Activated CD4-positive, alpha-beta memory T cell treated with anti-CD3 and anti-CD28 coated beads, Interleukin-2, amount 10 ng/mL, durations not matched to agents 7 days and 5 days (primary cell): ENCODE results near the gene TMEM168. TPM values are rescaled to one million over a fixed set of nuclear protein-coding genes. Genes with fewer than 3 reads are reported as not detected.
"Not testable (repeated sequence)": the region's sequence is repeated elsewhere in the genome, so short reads cannot be mapped to it uniquely, and the experiment has no call there.

Source experiments
- CTCF ChIA-PET: fragments of 350-600 bp; sonication (Branson Sonifier 250); formaldehyde crosslinking; loops from one replicate; lab custom pipeline; 2021; ENCODE audit warnings: antibody characterized with exemption, inconsistent platforms; lab: Charles Lee
- POLR2A ChIA-PET: fragments of 350-600 bp; sonication (Branson Sonifier 250); formaldehyde crosslinking; loops from one replicate; lab custom pipeline; 2021; ENCODE audit warnings: antibody characterized with exemption; lab: Charles Lee
- DNase-seq: peaks from one replicate; pipeline ENCODE4 v3.0.0-alpha.2; 2020
- H3K27ac Mint-ChIP-seq: one replicate; pipeline ENCODE4 v1.8.0; 2021; ENCODE audit warnings: mild to moderate bottlenecking, mixed read lengths
- H3K27me3 Mint-ChIP-seq: one replicate; pipeline ENCODE4 v1.8.0; 2021; ENCODE audit warnings: mixed read lengths
- H3K36me3 Mint-ChIP-seq: one replicate; pipeline ENCODE4 v1.8.0; 2021; ENCODE audit warnings: low read depth, mixed read lengths
- H3K4me1 Mint-ChIP-seq: one replicate; pipeline ENCODE4 v1.8.0; 2021; ENCODE audit warnings: mixed read lengths
- H3K4me3 Mint-ChIP-seq: one replicate; pipeline ENCODE4 v1.8.0; 2021; ENCODE audit warnings: mild to moderate bottlenecking, mixed read lengths
- H3K9me3 Mint-ChIP-seq: one replicate; pipeline ENCODE4 v1.8.0; 2021; ENCODE audit warnings: mixed read lengths
- total RNA-seq, 2 experiments: library from RNA; stranded (reverse); gene quantifications; one replicate each; pipeline ENCODE4 v1.2.3, GENCODE V29; 2021

Gene TMEM168
- total RNA-seq, 2 experiments from 2014 or later: 15.3 to 19.5 TPM

DNA sequence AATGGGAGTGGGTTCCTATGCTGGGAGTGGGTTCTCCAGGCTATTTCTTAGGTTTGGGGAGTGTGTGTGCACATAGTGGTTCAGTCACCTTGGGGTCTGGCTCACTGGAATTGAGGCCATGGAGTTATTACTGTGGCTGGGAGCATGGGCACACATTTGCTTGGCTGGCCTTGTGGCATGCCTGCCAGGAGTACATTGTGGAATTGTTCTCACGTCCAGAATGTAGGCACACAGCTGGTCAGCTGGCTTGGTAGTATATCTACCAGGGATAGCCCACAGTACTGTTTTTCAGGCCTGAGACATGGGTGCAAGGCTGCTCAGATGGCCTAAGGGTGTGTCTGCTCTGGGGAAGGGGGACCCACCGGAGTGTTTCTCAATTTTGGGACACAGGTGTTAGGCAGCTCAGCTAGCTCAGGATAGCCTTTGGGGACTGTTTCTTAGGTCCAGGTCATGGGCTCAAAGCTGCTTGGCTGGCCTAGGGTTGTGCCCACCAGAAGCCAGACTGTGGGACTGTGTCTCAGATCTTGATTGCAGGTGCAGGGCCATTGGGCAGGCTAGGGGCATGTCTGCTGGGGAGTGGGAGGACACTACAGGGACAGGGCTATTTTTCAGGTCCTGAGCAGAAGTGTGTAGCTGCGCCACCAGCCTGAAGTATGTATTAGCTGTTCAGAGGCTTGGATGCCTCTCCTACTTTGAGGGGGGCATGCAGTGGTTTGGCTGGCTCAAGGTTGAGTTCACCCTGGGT, 50.6 kb downstream of the TMEM168 start:
- Mint-ChIP-seq H3K9me3 (peaks cover 4% of the 10 kb centered on the region), H3K4me1 (no peaks in the 10 kb centered on the region), H3K27ac (no peak overlapping the region), H3K36me3 (no peaks in the 10 kb centered on the region), H3K27me3 (no peaks in the 10 kb centered on the region), H3K4me3 (no peak overlapping the region)
- ChIA-PET CTCF (no interaction called here), POLR2A (no interaction called here)
- no peak for DNase-seq

GRCh38 chr7:112735261-112735660, 54.9 kb downstream of the TMEM168 start:
- Mint-ChIP-seq H3K27ac (no peak overlapping the region), H3K4me3 (no peak overlapping the region), H3K9me3 (peaks cover 13% of the 10 kb centered on the region), H3K27me3 (no peaks in the 10 kb centered on the region), H3K4me1 (no peaks in the 10 kb centered on the region), H3K36me3 (no peaks in the 10 kb centered on the region)
- ChIA-PET CTCF (no interaction called here), POLR2A (no interaction called here)
- no peak for DNase-seq

DNA sequence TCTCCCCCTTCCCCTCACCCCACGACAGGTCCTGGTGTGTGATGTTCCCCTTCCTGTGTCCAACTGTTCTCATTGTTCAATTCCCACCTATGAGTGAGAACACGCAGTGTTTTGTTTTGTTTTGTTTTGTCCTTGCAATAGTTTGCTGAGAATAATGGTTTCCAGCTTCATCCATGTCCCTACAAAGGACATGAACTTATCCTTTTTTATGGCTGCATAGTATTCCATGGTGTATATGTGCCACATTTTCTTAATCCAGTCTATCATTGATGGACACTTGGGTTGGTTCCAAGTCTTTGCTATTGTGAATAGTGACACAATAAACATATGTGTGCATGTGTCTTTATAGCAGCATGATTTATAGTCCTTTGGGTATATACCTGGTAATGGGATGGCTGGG, 58.9 kb downstream of the TMEM168 start:
- H3K36me3 Mint-ChIP-seq, H3K27me3 Mint-ChIP-seq, H3K4me3 Mint-ChIP-seq, H3K27ac Mint-ChIP-seq, CTCF ChIA-PET, DNase-seq, H3K4me1 Mint-ChIP-seq, POLR2A ChIA-PET: not testable (repeated sequence)
- H3K9me3 Mint-ChIP-seq: peaks cover 17% of the 10 kb centered on the region

GRCh38 chr7:112726076-112726475, 64.1 kb downstream of the TMEM168 start:
- Mint-ChIP-seq H3K36me3 (no peaks in the 10 kb centered on the region), H3K4me1 (no peaks in the 10 kb centered on the region), H3K27me3 (peaks cover 4% of the 10 kb centered on the region), H3K4me3 (no peak overlapping the region), H3K27ac (no peak overlapping the region), H3K9me3 (peaks cover 4% of the 10 kb centered on the region)
- POLR2A ChIA-PET: no interaction called here
- CTCF ChIA-PET: no interaction called here
- no peak for DNase-seq

- POLR2A ChIA-PET: no interaction called here
- no peak overlapping the region for H3K4me3 Mint-ChIP-seq
- CTCF ChIA-PET: no interaction called here
- H3K9me3 Mint-ChIP-seq: no peaks in the 10 kb centered on the region
- DNase-seq: no peak
- no peaks in the 10 kb centered on the region for H3K4me1 Mint-ChIP-seq
- H3K27ac Mint-ChIP-seq: no peak overlapping the region
- H3K36me3 Mint-ChIP-seq: no peaks in the 10 kb centered on the region
- peaks cover 4% of the 10 kb centered on the region for H3K27me3 Mint-ChIP-seq
Observed at GRCh38 chr7:112723416-112723815, 66.8 kb downstream of the TMEM168 start.

GRCh38 chr7:112721366-112721765, 68.8 kb downstream of the TMEM168 start:
- H3K4me3 Mint-ChIP-seq: no peak overlapping the region
- H3K9me3 Mint-ChIP-seq: no peaks in the 10 kb centered on the region
- no peak for DNase-seq
- no peak overlapping the region for H3K27ac Mint-ChIP-seq
- no peaks in the 10 kb centered on the region for H3K4me1 Mint-ChIP-seq
- POLR2A ChIA-PET: no interaction called here
- peaks cover 4% of the 10 kb centered on the region for H3K27me3 Mint-ChIP-seq
- CTCF ChIA-PET: no interaction called here
- no peaks in the 10 kb centered on the region for H3K36me3 Mint-ChIP-seq

DNA sequence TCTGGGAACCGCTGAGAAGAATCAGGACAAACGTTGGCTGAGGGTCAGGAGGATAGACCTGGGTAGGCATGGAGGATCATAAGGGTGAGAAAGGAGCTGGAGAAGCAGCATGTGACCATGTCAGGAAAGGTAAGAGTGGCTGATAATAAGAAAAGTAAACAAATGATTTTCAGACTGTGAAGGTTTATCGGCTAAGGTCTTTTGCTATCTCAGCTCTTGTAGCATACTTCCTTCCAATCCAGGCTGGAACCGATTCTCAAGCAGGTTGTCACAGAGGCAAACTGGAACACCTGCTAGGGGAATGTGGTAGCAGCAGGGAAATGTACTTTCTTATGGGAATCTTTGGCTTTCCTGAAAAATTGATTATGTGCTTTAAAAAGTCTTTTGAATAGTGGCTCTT, 74.7 kb downstream of the TMEM168 start:
- POLR2A ChIA-PET: no interaction called here
- no peak for DNase-seq
- Mint-ChIP-seq H3K36me3 (no peaks in the 10 kb centered on the region), H3K4me1 (no peaks in the 10 kb centered on the region), H3K4me3 (no peak overlapping the region), H3K27ac (no peak overlapping the region), H3K9me3 (peaks cover 2% of the 10 kb centered on the region), H3K27me3 (no peaks in the 10 kb centered on the region)
- CTCF ChIA-PET: no interaction called here

DNA sequence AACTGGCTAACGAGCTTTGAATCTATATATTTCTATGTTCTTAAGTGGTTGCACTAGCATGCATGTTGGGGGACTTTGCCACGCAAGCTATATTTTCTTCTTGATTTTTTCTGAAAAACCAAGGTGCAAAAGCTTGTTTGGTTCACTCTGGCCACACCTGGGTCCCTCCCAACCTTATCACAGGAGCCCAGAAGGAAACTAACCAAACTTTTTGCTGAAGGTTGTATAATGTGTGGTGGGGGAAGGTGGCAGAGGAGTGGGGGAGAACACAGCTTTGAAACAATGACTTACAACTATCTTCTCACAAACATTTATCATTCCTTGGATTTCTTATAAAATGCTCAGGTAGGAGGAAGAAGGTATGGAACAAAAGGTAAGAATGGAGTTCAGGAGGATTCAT, 75.3 kb downstream of the TMEM168 start:
- Mint-ChIP-seq H3K4me1 (no peaks in the 10 kb centered on the region), H3K36me3 (no peaks in the 10 kb centered on the region), H3K4me3 (no peak overlapping the region), H3K9me3 (peaks cover 2% of the 10 kb centered on the region), H3K27ac (no peak overlapping the region), H3K27me3 (no peaks in the 10 kb centered on the region)
- POLR2A ChIA-PET: no interaction called here
- DNase-seq: no peak
- CTCF ChIA-PET: no interaction called here
